Measurements from ENCODE around the gene GNB1. TPM values are rescaled to one million over a fixed set of nuclear protein-coding genes. Genes with fewer than 3 reads are reported as not detected.

GNB1 gene
- total and polyA plus RNA-seq, 2 of the 4 experiments (the other 2 are of a cell fraction), result 73.5 to 371 TPM

DNA sequence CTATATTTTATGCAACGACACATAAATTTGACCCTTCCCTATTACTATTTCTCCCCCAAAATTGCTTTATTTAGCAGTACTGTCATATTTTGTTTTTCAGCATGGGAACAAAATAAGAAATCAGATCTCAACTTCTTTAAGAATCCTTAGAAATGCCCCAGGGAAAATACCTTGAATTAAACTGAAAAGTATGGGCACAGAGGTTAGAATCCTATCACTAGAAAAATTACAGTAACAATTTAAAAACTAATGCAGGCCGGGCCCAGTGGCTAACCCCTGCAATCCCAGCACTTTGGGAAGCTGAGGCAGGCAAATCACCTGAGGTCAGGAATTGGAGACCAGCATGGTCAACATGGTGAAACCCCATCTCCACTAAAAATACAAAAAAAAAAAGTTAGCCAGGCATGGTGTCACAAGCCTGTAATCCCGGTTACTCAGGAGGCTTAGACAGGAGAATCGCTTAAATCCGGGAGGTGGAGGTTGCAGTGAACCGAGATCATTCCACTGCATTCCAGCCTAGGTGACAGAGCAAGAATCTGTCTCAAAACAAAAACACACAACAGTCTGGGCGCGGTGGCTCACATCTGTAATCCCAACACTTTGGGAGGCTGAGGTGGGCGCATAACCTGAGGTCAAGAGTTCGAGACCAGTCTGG lies 51.4 kb downstream of the GNB1 start:
- no peak overlapping the region for H3K9ac ChIP-seq (ENCODE audit: low read depth, low read length)
- ChIA-PET CTCF (no interaction called here), POLR2A (ENCODE audit: unreplicated experiment) (interaction anchor here (0.6 to 0.7 kb wide), 2 partner anchors 61 to 96 kb away, joined by 3 to 4 read pairs; no protein-coding TSS in a partner anchor)
- H3K56ac ChIP-seq (ENCODE audit: extremely low read depth, insufficient read depth, low read length), result no peak overlapping the region
- DNase-seq (no peak), ATAC-seq (ENCODE audit: low read depth) (no peak)
- no peak overlapping the region for H4K5ac ChIP-seq (ENCODE audit: low read depth, low read length)
- no peak overlapping the region for H2BK15ac ChIP-seq (ENCODE audit: low read depth, low read length)
- H3K4ac ChIP-seq (ENCODE audit: low read depth, low read length), result no peak overlapping the region
- 0 out of 2 replicates have a peak, but pooled peaks cover 3% of the 10 kb centered on the region for H3K9me1 ChIP-seq (ENCODE audit: insufficient read depth, low read length)
- WGBS, 2 experiments (ENCODE audit: extremely low coverage in 2 of 2, insufficient read length in 1 of 2), result 83% methylated on average over 5 of the region's 10 CpGs; no CpG with 5 or more reads in 1 of the 2 experiments
- no peak overlapping the region for H2BK20ac ChIP-seq (ENCODE audit: low read depth, low read length)
- H3K4me2 ChIP-seq (ENCODE audit: low read depth, low read length), result no peak overlapping the region
- dilution Hi-C loops (cut with HindIII; ENCODE audit: low sequenced_read_pairs, unreplicated experiment) (no loop called here), in situ Hi-C loops (cut with MboI; ENCODE audit: low sequenced_read_pairs) (no loop called here), intact Hi-C loops (cut with micrococcal nuclease) (no loop called here)
- peaks cover 95% of the 10 kb centered on the region for H4K20me1 ChIP-seq (ENCODE audit: insufficient read depth, low read length)
- peaks cover 10 to 54% of the 10 kb centered on the region in 2 experiments for H3K79me1 ChIP-seq (ENCODE audit: low read depth in 1 of 2, low read length in 2 of 2)
- no peak overlapping the region for H3K23ac ChIP-seq (ENCODE audit: low read depth, low read length)
- no peaks in the 10 kb centered on the region for H3K4me1 ChIP-seq (ENCODE audit: control insufficient read depth, insufficient read depth, low read length)
- H4K91ac ChIP-seq (ENCODE audit: insufficient read depth, low read depth, low read length), result no peak overlapping the region
- peaks cover 17% of the 10 kb centered on the region for H3K36me3 ChIP-seq (ENCODE audit: control insufficient read depth, insufficient read depth, low read length)
- no peak overlapping the region for H2AK5ac ChIP-seq (ENCODE audit: low read depth, low read length)
- H3K14ac ChIP-seq (replicated peaks; ENCODE audit: low read depth, low read length), result no peak overlapping the region
- no TSS peak for BruUV-seq (replicated peaks)
- no peak overlapping the region for H3K18ac ChIP-seq (ENCODE audit: low read depth, low read length)
- no peaks in the 10 kb centered on the region for H3K27me3 ChIP-seq (ENCODE audit: control insufficient read depth, insufficient read depth, low read length)
- H2BK120ac ChIP-seq (ENCODE audit: low read depth, low read length), result no peak overlapping the region
- no peak overlapping the region for H2AFZ ChIP-seq (replicated peaks; ENCODE audit: low read length, poor library complexity)
- H3K27ac ChIP-seq (ENCODE audit: insufficient read depth, low read length), result no peak overlapping the region
- H3K4me3 ChIP-seq (ENCODE audit: insufficient read depth, low read depth, low read length), result no peak overlapping the region
- H2AK9ac ChIP-seq (replicated peaks; ENCODE audit: low read depth, low read length, poor library complexity), result no peak overlapping the region
- no peak for TF ChIP-seq POLR2A (IDR thresholded peaks at IDR 0.05; ENCODE audit: low read depth, low read length)
- H4K8ac ChIP-seq (ENCODE audit: low read depth in 2 of 2, low read length in 2 of 2), result no peak overlapping the region
- no peak overlapping the region for H2BK5ac ChIP-seq (ENCODE audit: low read depth, low read length, poor library complexity, severe bottlenecking)
- H3K9me3 ChIP-seq (ENCODE audit: control insufficient read depth, insufficient read depth, low read length), result no peaks in the 10 kb centered on the region

All from IMR-90 (cell line).